K562 (cell line): Measurements from ENCODE around the gene TOR1A. TPM values are rescaled to one million over a fixed set of nuclear protein-coding genes. Genes with fewer than 3 reads are reported as not detected.

ENCODE experiments used
- ATAC-seq: fragments of 200-7000 bp; cut with Tn5 transposase; 3 replicates; pipeline ENCODE4 v1.9.1; 2020; ENCODE audit warnings: moderate library complexity
- BruUV-seq: library from RNA; stranded (reverse); fragments of 400-500 nt; replicated peaks from 2 replicates; lab custom pipeline; 2021; lab: Mats Ljungman, UMichigan
- CTCF ChIA-PET: fragments of 300-600 bp; formaldehyde crosslinking; extraction: SDS; loops from one replicate; lab custom pipeline; 2021; ENCODE audit warnings: low intra/inter-chr PET ratio; lab: Yijun Ruan, JAX
- POLR2A ChIA-PET: fragments of 300-600, 350-650 bp; sonication (Branson Sonifier 250); formaldehyde crosslinking; extraction: SDS; loops from one replicate; lab custom pipeline; 2021; ENCODE audit warnings: antibody characterized with exemption, inconsistent platforms; lab: Yijun Ruan, JAX
- DNase-seq, 4 experiments: peaks; one replicate each; pipeline versions ENCODE4 v3.0.0 to v3.0.0-alpha.2; 2011 to 2018; ENCODE audit warnings: low spot score in 3 of 4, mixed read lengths in 3 of 4; ENCODE audit errors: extremely low read depth in 1 of 4
- FAIRE-seq: peaks from 2 replicates; lab custom pipeline; 2011; peaks lifted over from hg19 to GRCh38; lab: Jason Lieb, UNC
- H2AFZ ChIP-seq: 2 replicates; pipeline ENCODE4 v1.6.0; 2011; ENCODE audit warnings: low read depth, low read length, control low read depth, inconsistent platforms
- H3K27ac ChIP-seq: fragments of 200-600 bp; 3 replicates; pipeline ENCODE4 v1.8.0; 2011; ENCODE audit warnings: low read depth, mild to moderate bottlenecking, control low read depth, inconsistent platforms, low read length, moderate library complexity, mixed read lengths; ENCODE audit errors: extremely low read depth
- H3K27me3 ChIP-seq, 2 experiments: fragments of 300-600 bp in 1 of 2; 2 replicates in 1 of 2; 3 replicates in 1 of 2; pipeline versions ENCODE4 v1.6.0 to v1.8.0; 2011; ENCODE audit warnings: inconsistent platforms in 2 of 2, low read length in 2 of 2, mild to moderate bottlenecking in 1 of 2, mixed read lengths in 1 of 2, moderate library complexity in 1 of 2; ENCODE audit not compliant: control insufficient read depth in 2 of 2, insufficient read depth in 2 of 2
- H3K36me3 ChIP-seq: fragments of 300-600 bp; 3 replicates; pipeline ENCODE4 v1.8.0; 2011; ENCODE audit warnings: mild to moderate bottlenecking, low read length, inconsistent platforms; ENCODE audit not compliant: control insufficient read depth, insufficient read depth
- H3K4me1 ChIP-seq, 2 experiments: fragments of 200-600 bp in 1 of 2; replicated peaks in 1 of 2; 2 replicates in 1 of 2; 3 replicates in 1 of 2; pipeline versions ENCODE4 v1.5.1 to v1.8.0; 2011; ENCODE audit warnings: inconsistent platforms in 2 of 2, low read length in 2 of 2, mild to moderate bottlenecking in 1 of 2, mixed read lengths in 1 of 2, moderate library complexity in 1 of 2; ENCODE audit not compliant: control insufficient read depth in 2 of 2, insufficient read depth in 2 of 2
- H3K4me2 ChIP-seq: 2 replicates; pipeline ENCODE4 v1.6.1; 2011; ENCODE audit warnings: low read length, control low read depth, inconsistent platforms, mixed read lengths; ENCODE audit not compliant: insufficient read depth
- H3K4me3 ChIP-seq: fragments of 200-600 bp; sonication (generic), shearing (Covaris generic); 2 replicates; pipeline ENCODE4 v1.5.1; 2016; ENCODE audit warnings: control low read depth, inconsistent platforms
- H3K79me2 ChIP-seq: fragments of 200-600 bp; 3 replicates; pipeline ENCODE4 v1.8.0; 2011; ENCODE audit warnings: low read length, inconsistent platforms; ENCODE audit not compliant: control insufficient read depth, insufficient read depth
- H3K9ac ChIP-seq, 2 experiments: 2 replicates each; pipeline versions ENCODE4 v1.6.0 to v1.6.1; 2011; ENCODE audit warnings: low read depth in 2 of 2, low read length in 2 of 2, control low read depth in 1 of 2, inconsistent platforms in 1 of 2, mild to moderate bottlenecking in 1 of 2, mixed read lengths in 1 of 2; ENCODE audit not compliant: insufficient read depth in 1 of 2
- H3K9me1 ChIP-seq: one replicate; pipeline ENCODE4 v1.6.0; 2011; ENCODE audit warnings: inconsistent platforms, mild to moderate bottlenecking, low read length, moderate library complexity; ENCODE audit not compliant: control insufficient read depth, insufficient read depth
- H3K9me3 ChIP-seq: replicated peaks from 2 replicates; pipeline ENCODE4 v1.5.1; 2011; ENCODE audit warnings: low read depth, low read length, inconsistent platforms; ENCODE audit not compliant: control insufficient read depth, insufficient read depth
- H4K20me1 ChIP-seq: replicated peaks from 2 replicates; pipeline ENCODE4 v1.6.1; 2011; ENCODE audit warnings: low read length, inconsistent platforms, mixed read lengths; ENCODE audit not compliant: control insufficient read depth, insufficient read depth
- HNRNPLL ChIP-seq: fragments of 200-400 bp; formaldehyde crosslinking; IDR thresholded peaks from 2 replicates; pipeline ENCODE4 v1.6.1; 2017; ENCODE audit warnings: low read length, low read depth, mild to moderate bottlenecking; ENCODE audit not compliant: poor library complexity, severe bottlenecking
- L3MBTL2 ChIP-seq: fragments of 450-650 bp; IDR thresholded peaks from 2 replicates; pipeline ENCODE4 v1.6.1; 2016; ENCODE audit warnings: mild to moderate bottlenecking, moderate library complexity
- MEF2A ChIP-seq: IDR thresholded peaks from 2 replicates; pipeline ENCODE4 v1.6.1; 2011; ENCODE audit warnings: low read depth, mild to moderate bottlenecking, low read length, moderate library complexity; ENCODE audit not compliant: control insufficient read depth
- MITF ChIP-seq: IDR thresholded peaks from 2 replicates; pipeline ENCODE4 v1.6.1; 2014; ENCODE audit warnings: antibody characterized with exemption
- MYBL2 ChIP-seq, 2 experiments: fragments of 450-650 bp in 1 of 2; sonication (generic) in 1 of 2; formaldehyde crosslinking in 1 of 2; IDR thresholded peaks; 2 replicates each; pipeline versions ENCODE4 v1.6.1 to v1.8.1; 2017 to 2022; ENCODE audit warnings: borderline replicate concordance in 1 of 2, inconsistent platforms in 1 of 2, low read depth in 1 of 2, mild to moderate bottlenecking in 1 of 2, missing genetic modification reagents in 1 of 2, moderate library complexity in 1 of 2
- NCOR1 ChIP-seq: fragments of 450-650 bp; IDR thresholded peaks from 2 replicates; pipeline ENCODE4 v1.6.1; 2016; ENCODE audit warnings: mild to moderate bottlenecking, moderate library complexity
- PBX2 ChIP-seq, 2 experiments: IDR thresholded peaks in 1 of 2; conservative IDR thresholded peaks in 1 of 2; 2 replicates each; pipeline ENCODE4 v1.6.1; 2016; ENCODE audit warnings: low read depth in 2 of 2, mild to moderate bottlenecking in 1 of 2, missing compliant biosample characterization in 1 of 2, missing genetic modification characterization in 1 of 2, moderate library complexity in 1 of 2
- PHTF2 ChIP-seq: fragments of 250-450 bp; sonication (Bioruptor Pico); IDR thresholded peaks from 2 replicates; pipeline ENCODE4 v1.5.0; 2021; ENCODE audit warnings: mild to moderate bottlenecking
- SMARCA5 ChIP-seq: fragments of 450-650 bp; IDR thresholded peaks from 2 replicates; pipeline ENCODE4 v1.6.1; 2016
- SNRNP70 ChIP-seq: fragments of 200-400 bp; formaldehyde crosslinking; optimal IDR thresholded peaks from 2 replicates; pipeline ENCODE3; 2017; ENCODE audit warnings: low read depth, low read length
- SP2 ChIP-seq: IDR thresholded peaks from 2 replicates; pipeline ENCODE4 v1.6.1; 2011; ENCODE audit warnings: mild to moderate bottlenecking, low read depth, low read length, moderate library complexity; ENCODE audit not compliant: poor library complexity, severe bottlenecking; ENCODE audit errors: extremely low read depth
- ZBTB33 ChIP-seq: sonication (generic); formaldehyde crosslinking; IDR thresholded peaks from 2 replicates; pipeline ENCODE4 v1.8.1; 2023; ENCODE audit warnings: mild to moderate bottlenecking, missing genetic modification reagents
- ZKSCAN1 ChIP-seq: fragments of 150-350 bp; IDR thresholded peaks from 2 replicates; pipeline ENCODE4 v1.6.1; 2016; ENCODE audit warnings: low read depth, low read length
- WGBS: fragments of 100-300 bp; shearing (Covaris generic); methylation state at CpG from one replicate; pipeline ENCODE4 v1.1.6; 2016; ENCODE audit warnings: low coverage, mixed read lengths; ENCODE audit not compliant: insufficient coverage; ENCODE audit errors: missing lambda C conversion rate; 5-methylcytosine and 5-hydroxymethylcytosine counted together
- in situ Hi-C: fragments of 300-500 bp; cut with MboI; formaldehyde crosslinking; loops from 4 replicates; pipeline ENCODE4 v1.15.0; 2018; ENCODE audit warnings: inconsistent platforms, mixed read lengths
- intact Hi-C: fragments of 100-400 bp; cut with micrococcal nuclease; formaldehyde crosslinking; loops from 2 replicates; pipeline ENCODE4 v1.14.2; 2022
- polyA plus RNA-seq, 8 experiments: library from polyadenylated mRNA; depleted of rRNA in 4 of 8; stranded (reverse) in 5 of 8; unstranded in 3 of 8; fragments of >200 nt; fragmentation: Nextera tagmentation in 2 of 8; fragmentation: Illumina TruSeq in 1 of 8; extraction: Ambion mirVana in 2 of 8; extraction: Trizol in 1 of 8; gene quantifications; 2 replicates each; pipeline versions ENCODE4 v1.2.1 to v1.2.3, GENCODE V29; 2011 to 2014; ENCODE audit warnings: inconsistent platforms in 1 of 8, missing spikeins in 1 of 8
- total RNA-seq, 7 experiments: library from RNA; depleted of rRNA in 6 of 7; stranded (reverse); fragments of >200 nt in 6 of 7; fragmentation: Illumina TruSeq in 2 of 7; extraction: Trizol in 2 of 7; gene quantifications; 2 replicates each; pipeline versions ENCODE4 v1.2.1 to v1.2.3, GENCODE V29; 2011 to 2021; ENCODE audit warnings: low replicate concordance in 1 of 7

The TOR1A gene
- total and polyA plus RNA-seq, 9 of the 15 experiments (the other 6 are each of a cell fraction or from before 2014, with no cell fraction given) = 4.5 to 85.8 (median 51.3) TPM

- peaks cover 14 to 23% of the 10 kb centered on the region in 2 experiments for H3K4me1 ChIP-seq
- in situ Hi-C loops = loop anchor here (25.0 kb wide), 1 partner anchor 1489 kb away; the partner anchor contains the start of genes GOLGA2 and SWI5
- ChIA-PET POLR2A (interaction anchor here (0.6 to 2.2 kb wide), 12 partner anchors 10 to 1498 kb away, joined by 3 to 7 read pairs (median 5); no protein-coding TSS in a partner anchor), CTCF (interaction anchor here (1.5 kb wide), 1 partner anchor 50 kb away, joined by 6 read pairs; no protein-coding TSS in a partner anchor)
- peak overlapping the region; percentile 68 for H3K4me2 ChIP-seq
- FAIRE-seq (no peak), DNase-seq (peak in 2 of 4 experiments; percentile 32 to 46), ATAC-seq (no peak; the same call in 1 of the 3 replicates)
- no peaks in the 10 kb centered on the region; a peak in 1 of 5 replicates for H3K27me3 ChIP-seq
- 46% methylated on average over 8 of the region's 8 CpGs for WGBS
- TF ChIP-seq SNRNP70 (no peak), ZKSCAN1 (no peak), ZBTB33 (CRISPR knock-in tag) (0 out of 2 replicates have a peak, but pooled peaks have one; percentile 14), L3MBTL2 (no peak), NCOR1 (no peak), MEF2A (no peak), HNRNPLL (peak; percentile 6), SP2 (no peak), SMARCA5 (0 out of 2 replicates have a peak, but pooled peaks have one; percentile 11), PBX2 (CRISPR knock-in tag; IDR thresholded peaks at IDR 0.05; ENCODE audit: low read depth) (no peak), PBX2 (tag; conservative IDR thresholded peaks at IDR 0.05; ENCODE audit: low read depth) (no peak), MITF (0 out of 2 replicates have a peak, but pooled peaks have one; percentile 3), MYBL2 (IDR thresholded peaks at IDR 0.05; ENCODE audit: low read depth) (no peak), MYBL2 (CRISPR knock-in tag; IDR thresholded peaks at IDR 0.05; ENCODE audit: borderline replicate concordance) (no peak), PHTF2 (CRISPR knock-in tag) (no peak)
- H3K9me3 ChIP-seq = no peaks in the 10 kb centered on the region
- intact Hi-C loops = no loop called here
- BruUV-seq = no TSS peak
- H3K9ac ChIP-seq = peak overlapping the region; percentile 22 to 47; a peak in 2 of 4 replicates
- no peaks in the 10 kb centered on the region for H3K9me1 ChIP-seq
- peak overlapping the region; percentile 84 for H2AFZ ChIP-seq
- H3K4me3 ChIP-seq = peak overlapping the region; percentile 19; the same call in 1 of the 2 replicates
- no peaks in the 10 kb centered on the region for H3K79me2 ChIP-seq
- no peaks in the 10 kb centered on the region for H4K20me1 ChIP-seq
- H3K36me3 ChIP-seq = no peaks in the 10 kb centered on the region
- H3K27ac ChIP-seq = peak overlapping the region; percentile 31; the same call in 2 of the 3 replicates
Measured at GRCh38 chr9:129776566-129776937, 47.4 kb downstream of the TOR1A start.
